Fibroblast of villous mesenchyme (primary cell): Measurements from ENCODE around the gene CDYL2. TPM values are rescaled to one million over a fixed set of nuclear protein-coding genes. Genes with fewer than 3 reads are reported as not detected.

Experiments
- DNase-seq: peaks from one replicate; pipeline ENCODE4 v3.0.0-alpha.2; 2010; ENCODE audit warnings: low read depth
- H3K4me3 ChIP-seq: 2 replicates; pipeline ENCODE4 v1.5.1; 2011; ENCODE audit warnings: low read depth, mild to moderate bottlenecking, low read length
- total RNA-seq: library from RNA; depleted of rRNA; stranded (reverse); fragments of >200 nt; gene quantifications from 2 replicates; pipeline ENCODE4 v1.2.3, GENCODE V29; 2012
- TF ChIP-seq, protein P1 (sequence below): IDR thresholded peaks from 2 replicates; pipeline ENCODE4 v1.5.1; 2012; ENCODE audit warnings: low read depth, mild to moderate bottlenecking, low read length; ENCODE audit not compliant: insufficient read depth

CDYL2 gene
- total RNA-seq, 1 donor, result 14.2 TPM

DNA sequence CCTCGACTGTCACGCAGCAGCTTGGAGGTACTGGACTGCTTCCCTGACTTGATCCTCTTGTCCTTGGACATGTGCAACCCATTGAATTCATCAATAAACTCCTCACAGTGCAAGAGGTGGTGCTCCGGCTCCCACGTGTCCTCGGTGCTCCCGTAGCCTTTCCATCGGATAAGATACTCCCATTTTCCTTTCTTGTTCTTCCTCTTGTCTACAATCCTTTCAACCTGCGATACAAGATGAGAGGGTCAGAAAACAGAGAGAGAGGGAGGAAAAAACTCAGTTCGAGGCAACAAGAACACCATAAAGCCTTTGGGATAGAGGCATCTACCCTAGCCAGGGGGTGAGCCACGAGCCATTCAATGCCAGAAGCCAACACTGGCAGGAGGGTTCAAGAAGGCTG, 119.5 kb downstream of the CDYL2 start:
- H3K4me3 ChIP-seq, result no peak overlapping the region
- TF ChIP-seq, protein P1, sequence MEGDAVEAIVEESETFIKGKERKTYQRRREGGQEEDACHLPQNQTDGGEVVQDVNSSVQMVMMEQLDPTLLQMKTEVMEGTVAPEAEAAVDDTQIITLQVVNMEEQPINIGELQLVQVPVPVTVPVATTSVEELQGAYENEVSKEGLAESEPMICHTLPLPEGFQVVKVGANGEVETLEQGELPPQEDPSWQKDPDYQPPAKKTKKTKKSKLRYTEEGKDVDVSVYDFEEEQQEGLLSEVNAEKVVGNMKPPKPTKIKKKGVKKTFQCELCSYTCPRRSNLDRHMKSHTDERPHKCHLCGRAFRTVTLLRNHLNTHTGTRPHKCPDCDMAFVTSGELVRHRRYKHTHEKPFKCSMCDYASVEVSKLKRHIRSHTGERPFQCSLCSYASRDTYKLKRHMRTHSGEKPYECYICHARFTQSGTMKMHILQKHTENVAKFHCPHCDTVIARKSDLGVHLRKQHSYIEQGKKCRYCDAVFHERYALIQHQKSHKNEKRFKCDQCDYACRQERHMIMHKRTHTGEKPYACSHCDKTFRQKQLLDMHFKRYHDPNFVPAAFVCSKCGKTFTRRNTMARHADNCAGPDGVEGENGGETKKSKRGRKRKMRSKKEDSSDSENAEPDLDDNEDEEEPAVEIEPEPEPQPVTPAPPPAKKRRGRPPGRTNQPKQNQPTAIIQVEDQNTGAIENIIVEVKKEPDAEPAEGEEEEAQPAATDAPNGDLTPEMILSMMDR, result no peak
- no peak for DNase-seq

DNA sequence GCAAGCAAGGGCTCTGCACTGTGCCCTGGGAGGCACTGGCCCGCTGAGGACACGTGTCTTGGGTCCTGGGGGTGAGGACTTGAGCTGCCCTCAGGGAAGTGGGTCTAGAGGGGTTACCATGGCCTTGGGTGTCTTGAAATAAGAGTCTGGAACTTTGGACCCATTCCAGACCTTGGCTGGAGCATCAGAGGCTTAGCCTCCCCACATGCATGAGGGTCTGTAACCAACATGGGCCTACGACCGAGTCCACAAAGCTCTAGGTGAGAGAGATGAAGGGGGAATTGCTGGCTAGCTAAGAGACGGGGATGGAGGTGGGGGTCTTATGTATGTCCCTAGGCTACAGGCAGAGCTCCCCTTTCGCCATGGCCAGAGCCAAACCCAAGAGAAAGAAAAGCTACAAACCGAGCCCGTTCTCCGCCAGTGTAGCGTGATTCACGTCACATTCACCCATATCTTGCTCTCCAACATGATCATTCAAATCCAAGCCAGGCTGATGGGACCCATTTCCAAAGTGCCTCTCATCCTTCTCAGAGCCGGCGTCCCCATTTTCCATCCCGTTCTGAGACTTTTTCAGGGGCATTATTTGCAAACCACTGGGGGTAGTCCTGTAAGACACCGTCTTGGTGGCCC, 120.1 kb downstream of the CDYL2 start:
- TF ChIP-seq, protein P1, result no peak
- H3K4me3 ChIP-seq, result no peak overlapping the region
- DNase-seq, result no peak

DNA sequence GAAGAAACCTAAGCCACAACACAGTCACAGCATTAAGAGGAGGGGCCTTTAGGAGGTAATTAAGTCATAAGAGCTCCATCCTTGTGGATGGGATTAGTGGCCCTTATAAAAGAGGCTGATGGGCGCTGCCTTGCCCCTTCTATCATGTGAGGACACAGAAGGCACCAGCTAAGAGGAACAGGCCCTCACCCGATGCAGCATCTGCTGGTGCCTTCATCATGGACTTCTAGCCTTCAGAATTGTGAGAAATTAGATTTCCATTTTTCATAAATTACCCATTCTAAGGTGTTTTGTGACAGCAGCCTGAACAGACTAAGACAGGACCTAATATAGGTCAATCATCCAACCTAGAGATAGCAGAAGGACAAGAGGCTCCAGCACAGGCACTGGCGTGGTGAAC, 120.8 kb downstream of the CDYL2 start:
- TF ChIP-seq, protein P1, result no peak
- DNase-seq, result no peak
- no peak overlapping the region for H3K4me3 ChIP-seq

DNA sequence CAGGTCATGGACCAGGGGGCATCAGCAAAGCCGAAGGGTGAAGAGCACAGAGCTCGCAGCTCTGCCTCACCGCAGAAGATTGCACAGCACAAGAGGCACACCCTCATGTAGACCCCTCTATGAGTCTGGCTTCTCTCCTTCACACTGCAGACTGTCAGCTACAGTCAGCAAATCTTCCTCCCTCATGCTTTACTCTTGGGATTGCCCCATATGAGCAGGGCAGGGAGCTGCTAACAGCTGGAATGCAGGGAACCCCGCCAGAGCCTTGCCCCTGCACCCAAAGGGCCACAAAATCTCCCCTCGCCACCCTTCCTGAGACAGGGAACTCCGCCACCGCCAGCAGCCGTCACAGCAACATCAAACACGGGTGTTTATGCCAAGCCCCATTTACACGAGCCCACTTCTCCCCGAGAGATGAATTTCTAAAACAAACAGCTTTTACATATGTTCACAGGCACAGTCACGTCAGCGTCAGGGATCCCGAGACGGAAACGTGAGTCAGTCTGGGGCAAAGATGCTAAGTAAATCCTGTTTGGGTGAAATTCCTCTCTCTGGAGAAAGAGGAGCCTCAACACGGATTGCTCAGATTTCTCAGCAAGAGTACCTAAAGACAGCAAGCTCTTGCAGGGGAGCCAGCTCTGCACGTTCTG, 121.9 kb downstream of the CDYL2 start:
- H3K4me3 ChIP-seq, result peak overlapping the region; percentile 25
- peak; percentile 89 for DNase-seq
- TF ChIP-seq, protein P1, result no peak

DNA sequence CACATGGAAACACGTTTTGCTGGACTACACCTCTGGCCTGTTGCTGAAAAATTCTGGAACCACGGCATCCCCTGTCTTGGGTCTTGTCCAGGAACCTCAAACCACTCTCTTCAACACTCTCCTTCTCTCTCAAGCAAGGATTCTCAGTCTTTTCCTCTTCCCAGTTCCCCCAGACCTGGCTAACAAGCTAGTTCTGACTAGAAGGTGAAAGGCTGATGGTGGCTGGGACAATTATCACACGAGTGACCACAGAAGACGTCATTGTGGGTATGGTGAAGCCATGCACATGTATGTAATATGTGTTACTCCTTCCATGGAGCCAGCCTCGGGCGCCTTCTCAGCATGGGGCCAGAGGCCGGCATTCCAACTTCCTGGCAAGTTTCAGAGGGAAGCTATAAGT, 123.0 kb downstream of the CDYL2 start:
- H3K4me3 ChIP-seq, result no peak overlapping the region
- TF ChIP-seq, protein P1, result no peak
- DNase-seq, result no peak

DNA sequence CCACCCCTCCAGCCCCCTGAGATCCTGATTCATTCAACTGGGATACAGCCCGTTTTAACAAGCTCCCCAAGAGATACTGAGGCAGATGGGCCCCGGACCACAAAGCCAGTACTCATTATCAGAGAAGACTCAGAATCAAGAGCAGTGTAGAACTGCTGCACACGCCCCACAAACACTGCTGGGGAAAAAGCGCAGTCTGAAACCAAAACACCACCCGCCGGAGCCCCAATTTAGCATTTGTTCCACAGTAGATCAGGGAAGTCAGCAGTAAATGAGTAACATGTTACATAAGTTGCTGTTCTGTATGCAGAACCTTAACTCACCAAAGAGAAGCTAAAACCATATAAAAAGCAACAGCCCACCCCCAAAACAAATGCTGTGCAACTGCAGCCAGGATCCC, 123.6 kb downstream of the CDYL2 start:
- DNase-seq, result no peak
- TF ChIP-seq, protein P1, result no peak
- H3K4me3 ChIP-seq, result no peak overlapping the region

DNA sequence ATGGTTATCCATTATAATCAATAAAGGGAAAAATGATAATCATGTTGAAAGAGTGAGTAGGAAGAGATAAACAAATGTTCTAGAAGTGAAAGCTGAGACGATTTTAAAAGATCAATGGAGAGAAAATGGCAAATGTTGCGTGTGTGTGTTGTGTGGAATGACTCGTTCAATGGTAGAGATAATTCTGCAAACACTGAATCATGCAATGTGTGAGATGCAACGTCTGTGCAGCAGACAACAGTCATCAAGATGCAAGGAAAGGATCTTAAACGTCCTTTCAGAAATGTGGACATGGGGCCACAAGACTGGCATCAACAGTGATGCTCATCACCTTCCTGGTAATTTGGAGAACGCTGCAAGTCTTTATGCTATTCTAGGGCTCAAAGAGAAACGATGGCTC, 124.4 kb downstream of the CDYL2 start:
- H3K4me3 ChIP-seq, result no peak overlapping the region
- TF ChIP-seq, protein P1, result no peak
- DNase-seq, result no peak
